SK-N-SH treated with all-trans-retinoic acid at 6 μM for 48 hours (cell line): Measurements from ENCODE around the gene MTUS2.

Experiments
- ATAC-seq: fragments of 200-7000 bp; cut with Tn5 transposase; 3 replicates; pipeline ENCODE4 v1.9.1; 2020; ENCODE audit warnings: mild to moderate bottlenecking, moderate library complexity
- ARNTL ChIP-seq: fragments of 450-650 bp; formaldehyde crosslinking; IDR thresholded peaks from 2 replicates; pipeline ENCODE4 v1.5.0; 2020; ENCODE audit warnings: low read depth, mild to moderate bottlenecking, moderate library complexity, borderline replicate concordance
- BACH2 ChIP-seq: fragments of 250-450 bp; sonication (Bioruptor Pico); IDR thresholded peaks from 2 replicates; pipeline ENCODE4 v1.9.0; 2021; ENCODE audit warnings: mild to moderate bottlenecking, borderline replicate concordance
- CSDC2 ChIP-seq: fragments of 250-450 bp; sonication (Bioruptor Pico); IDR thresholded peaks from 2 replicates; pipeline ENCODE4 v1.5.0; 2020; ENCODE audit warnings: mild to moderate bottlenecking, moderate library complexity
- CSRNP3 ChIP-seq: fragments of 250-450 bp; sonication (Bioruptor Pico); IDR thresholded peaks from 2 replicates; pipeline ENCODE4 v1.5.1; 2021; ENCODE audit warnings: mild to moderate bottlenecking, moderate library complexity
- ESRRG ChIP-seq: fragments of 250-450 bp; sonication (Bioruptor Pico); IDR thresholded peaks from 2 replicates; pipeline ENCODE4 v1.6.1; 2021; ENCODE audit warnings: mild to moderate bottlenecking
- GLIS3 ChIP-seq: fragments of 250-450 bp; sonication (Bioruptor Pico); IDR thresholded peaks from 2 replicates; pipeline ENCODE4 v1.5.0; 2020; ENCODE audit warnings: mild to moderate bottlenecking, moderate library complexity
- ISL1 ChIP-seq: fragments of 250-450 bp; sonication (Bioruptor Pico); IDR thresholded peaks from 2 replicates; pipeline ENCODE4 v2.1.2; 2022; ENCODE audit warnings: mild to moderate bottlenecking, moderate library complexity
- OSR1 ChIP-seq: fragments of 250-450 bp; sonication (Bioruptor Pico); IDR thresholded peaks from 2 replicates; pipeline ENCODE4 v1.8.0; 2022; ENCODE audit warnings: moderate library complexity, mild to moderate bottlenecking, inconsistent platforms
- POU6F1 ChIP-seq: fragments of 250-450 bp; sonication (Bioruptor Pico); IDR thresholded peaks from 2 replicates; pipeline ENCODE4 v1.8.0; 2021; ENCODE audit warnings: low read depth, mild to moderate bottlenecking, moderate library complexity, borderline replicate concordance
- PPARA ChIP-seq: fragments of 250-450 bp; sonication (Bioruptor Pico); IDR thresholded peaks from 2 replicates; pipeline ENCODE4 v1.5.0; 2020; ENCODE audit warnings: mild to moderate bottlenecking, borderline replicate concordance
- SNAI2 ChIP-seq: fragments of 250-450 bp; sonication (Bioruptor Pico); IDR thresholded peaks from 2 replicates; pipeline ENCODE4 v1.5.0; 2020; ENCODE audit warnings: mild to moderate bottlenecking, moderate library complexity
- TCF4 ChIP-seq: fragments of 250-450 bp; sonication (Bioruptor Pico); IDR thresholded peaks from 2 replicates; pipeline ENCODE4 v1.8.0; 2021; ENCODE audit warnings: mild to moderate bottlenecking, moderate library complexity, borderline replicate concordance
- TOX ChIP-seq: fragments of 250-450 bp; sonication (Bioruptor Pico); IDR thresholded peaks from 2 replicates; pipeline ENCODE4 v1.8.0; 2021; ENCODE audit warnings: mild to moderate bottlenecking, moderate library complexity, borderline replicate concordance
- ZC3H10 ChIP-seq: fragments of 250-450 bp; sonication (Bioruptor Pico); IDR thresholded peaks from 2 replicates; pipeline ENCODE4 v1.5.1; 2021; ENCODE audit warnings: mild to moderate bottlenecking, moderate library complexity
- ZFP3 ChIP-seq: fragments of 250-450 bp; sonication (Bioruptor Pico); IDR thresholded peaks from 2 replicates; pipeline ENCODE4 v1.5.0; 2020; ENCODE audit warnings: mild to moderate bottlenecking, moderate library complexity
- ZFP30 ChIP-seq: fragments of 450-650 bp; formaldehyde crosslinking; IDR thresholded peaks from 2 replicates; pipeline ENCODE4 v1.5.0; 2022; ENCODE audit warnings: mild to moderate bottlenecking, moderate library complexity
- ZNF565 ChIP-seq: fragments of 450-650 bp; formaldehyde crosslinking; conservative IDR thresholded peaks from 2 replicates; pipeline ENCODE4 v1.5.0; 2020; ENCODE audit warnings: low read depth, mild to moderate bottlenecking, moderate library complexity
- ZNF70 ChIP-seq: fragments of 450-650 bp; formaldehyde crosslinking; IDR thresholded peaks from 2 replicates; pipeline ENCODE4 v1.5.0; 2020; ENCODE audit warnings: mild to moderate bottlenecking, moderate library complexity
- ZNF8 ChIP-seq: fragments of 450-650 bp; formaldehyde crosslinking; IDR thresholded peaks from 2 replicates; pipeline ENCODE4 v1.5.0; 2020; ENCODE audit warnings: mild to moderate bottlenecking, moderate library complexity
- TF ChIP-seq, protein P1 (sequence below): fragments of 250-450 bp; sonication (Bioruptor Pico); IDR thresholded peaks from 2 replicates; pipeline ENCODE4 v1.8.0; 2020; ENCODE audit warnings: mild to moderate bottlenecking, moderate library complexity, borderline replicate concordance
- TF ChIP-seq, protein P2 (sequence below): fragments of 250-450 bp; sonication (Bioruptor Pico); IDR thresholded peaks from 2 replicates; pipeline ENCODE4 v1.5.0; 2020; ENCODE audit warnings: mild to moderate bottlenecking, moderate library complexity
- TF ChIP-seq, protein P3 (sequence below): fragments of 250-450 bp; sonication (Bioruptor Pico); IDR thresholded peaks from 2 replicates; pipeline ENCODE4 v1.5.1; 2020; ENCODE audit warnings: low read depth, mild to moderate bottlenecking, moderate library complexity

MTUS2 gene

DNA sequence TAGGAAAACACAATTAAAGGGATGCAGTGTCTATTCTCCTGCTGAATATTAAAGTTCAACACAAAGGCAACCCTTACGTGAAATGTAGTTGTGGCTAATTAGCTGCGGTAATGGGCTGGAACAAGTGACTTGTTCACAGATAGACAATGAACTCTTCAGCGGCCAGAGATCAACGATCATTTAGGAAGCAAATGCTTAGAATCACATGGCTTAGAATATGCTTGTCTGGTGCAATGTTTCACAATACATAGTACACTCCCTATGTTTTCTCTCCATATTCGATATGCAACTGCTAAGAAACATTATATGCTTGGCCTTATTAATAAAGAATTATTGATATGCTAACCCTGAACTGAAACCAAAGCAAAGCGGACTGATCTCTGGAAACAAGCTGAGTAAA is 25.7 kb upstream of the MTUS2 start:
- TF ChIP-seq SNAI2 = no peak
- TF ChIP-seq ZFP3 (CRISPR knock-in tag) = no peak
- no peak for TF ChIP-seq TCF4 (CRISPR knock-in tag)
- TF ChIP-seq ZNF565 (CRISPR knock-in tag) = no peak
- no peak for TF ChIP-seq ZNF70 (CRISPR knock-in tag)
- TF ChIP-seq, all 23 proteins: peak for 0
- no peak for ATAC-seq

DNA sequence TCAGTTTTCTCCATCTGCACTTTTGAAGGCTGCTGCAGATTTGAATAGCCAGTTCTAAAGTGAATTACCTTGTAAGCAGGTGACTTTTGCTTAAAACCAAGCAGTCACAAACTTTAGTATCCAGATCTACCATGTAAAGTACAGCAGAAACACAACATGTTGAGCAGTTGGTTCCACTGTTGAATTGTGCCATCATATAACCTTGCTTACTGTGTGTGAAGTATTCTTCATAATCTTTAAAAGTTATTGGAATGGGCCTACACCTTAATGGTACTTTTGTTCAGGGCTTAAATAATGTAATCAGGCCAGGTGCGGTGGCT is 23.2 kb upstream of the MTUS2 start:
- ATAC-seq = peak; percentile 24; the same call in 2 of the 3 replicates
- TF ChIP-seq ZNF565 (CRISPR knock-in tag) = no peak
- no peak for TF ChIP-seq CSDC2
- TF ChIP-seq, protein P1, sequence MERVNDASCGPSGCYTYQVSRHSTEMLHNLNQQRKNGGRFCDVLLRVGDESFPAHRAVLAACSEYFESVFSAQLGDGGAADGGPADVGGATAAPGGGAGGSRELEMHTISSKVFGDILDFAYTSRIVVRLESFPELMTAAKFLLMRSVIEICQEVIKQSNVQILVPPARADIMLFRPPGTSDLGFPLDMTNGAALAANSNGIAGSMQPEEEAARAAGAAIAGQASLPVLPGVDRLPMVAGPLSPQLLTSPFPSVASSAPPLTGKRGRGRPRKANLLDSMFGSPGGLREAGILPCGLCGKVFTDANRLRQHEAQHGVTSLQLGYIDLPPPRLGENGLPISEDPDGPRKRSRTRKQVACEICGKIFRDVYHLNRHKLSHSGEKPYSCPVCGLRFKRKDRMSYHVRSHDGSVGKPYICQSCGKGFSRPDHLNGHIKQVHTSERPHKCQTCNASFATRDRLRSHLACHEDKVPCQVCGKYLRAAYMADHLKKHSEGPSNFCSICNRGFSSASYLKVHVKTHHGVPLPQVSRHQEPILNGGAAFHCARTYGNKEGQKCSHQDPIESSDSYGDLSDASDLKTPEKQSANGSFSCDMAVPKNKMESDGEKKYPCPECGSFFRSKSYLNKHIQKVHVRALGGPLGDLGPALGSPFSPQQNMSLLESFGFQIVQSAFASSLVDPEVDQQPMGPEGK (CRISPR knock-in tag) = no peak
- no peak for TF ChIP-seq OSR1 (CRISPR knock-in tag)
- TF ChIP-seq, protein P2, sequence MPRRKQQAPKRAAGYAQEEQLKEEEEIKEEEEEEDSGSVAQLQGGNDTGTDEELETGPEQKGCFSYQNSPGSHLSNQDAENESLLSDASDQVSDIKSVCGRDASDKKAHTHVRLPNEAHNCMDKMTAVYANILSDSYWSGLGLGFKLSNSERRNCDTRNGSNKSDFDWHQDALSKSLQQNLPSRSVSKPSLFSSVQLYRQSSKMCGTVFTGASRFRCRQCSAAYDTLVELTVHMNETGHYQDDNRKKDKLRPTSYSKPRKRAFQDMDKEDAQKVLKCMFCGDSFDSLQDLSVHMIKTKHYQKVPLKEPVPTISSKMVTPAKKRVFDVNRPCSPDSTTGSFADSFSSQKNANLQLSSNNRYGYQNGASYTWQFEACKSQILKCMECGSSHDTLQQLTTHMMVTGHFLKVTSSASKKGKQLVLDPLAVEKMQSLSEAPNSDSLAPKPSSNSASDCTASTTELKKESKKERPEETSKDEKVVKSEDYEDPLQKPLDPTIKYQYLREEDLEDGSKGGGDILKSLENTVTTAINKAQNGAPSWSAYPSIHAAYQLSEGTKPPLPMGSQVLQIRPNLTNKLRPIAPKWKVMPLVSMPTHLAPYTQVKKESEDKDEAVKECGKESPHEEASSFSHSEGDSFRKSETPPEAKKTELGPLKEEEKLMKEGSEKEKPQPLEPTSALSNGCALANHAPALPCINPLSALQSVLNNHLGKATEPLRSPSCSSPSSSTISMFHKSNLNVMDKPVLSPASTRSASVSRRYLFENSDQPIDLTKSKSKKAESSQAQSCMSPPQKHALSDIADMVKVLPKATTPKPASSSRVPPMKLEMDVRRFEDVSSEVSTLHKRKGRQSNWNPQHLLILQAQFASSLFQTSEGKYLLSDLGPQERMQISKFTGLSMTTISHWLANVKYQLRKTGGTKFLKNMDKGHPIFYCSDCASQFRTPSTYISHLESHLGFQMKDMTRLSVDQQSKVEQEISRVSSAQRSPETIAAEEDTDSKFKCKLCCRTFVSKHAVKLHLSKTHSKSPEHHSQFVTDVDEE (CRISPR knock-in tag) = no peak
- TF ChIP-seq ARNTL (CRISPR knock-in tag) = no peak
- TF ChIP-seq ESRRG = no peak
- no peak for TF ChIP-seq CSRNP3 (CRISPR knock-in tag)
- TF ChIP-seq, protein P3, sequence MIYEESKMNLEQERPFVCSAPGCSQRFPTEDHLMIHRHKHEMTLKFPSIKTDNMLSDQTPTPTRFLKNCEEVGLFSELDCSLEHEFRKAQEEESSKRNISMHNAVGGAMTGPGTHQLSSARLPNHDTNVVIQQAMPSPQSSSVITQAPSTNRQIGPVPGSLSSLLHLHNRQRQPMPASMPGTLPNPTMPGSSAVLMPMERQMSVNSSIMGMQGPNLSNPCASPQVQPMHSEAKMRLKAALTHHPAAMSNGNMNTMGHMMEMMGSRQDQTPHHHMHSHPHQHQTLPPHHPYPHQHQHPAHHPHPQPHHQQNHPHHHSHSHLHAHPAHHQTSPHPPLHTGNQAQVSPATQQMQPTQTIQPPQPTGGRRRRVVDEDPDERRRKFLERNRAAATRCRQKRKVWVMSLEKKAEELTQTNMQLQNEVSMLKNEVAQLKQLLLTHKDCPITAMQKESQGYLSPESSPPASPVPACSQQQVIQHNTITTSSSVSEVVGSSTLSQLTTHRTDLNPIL (CRISPR knock-in tag) = no peak
- TF ChIP-seq ZC3H10 = no peak
- no peak for TF ChIP-seq ZNF8 (CRISPR knock-in tag)
- TF ChIP-seq GLIS3 (CRISPR knock-in tag) = no peak
- no peak for TF ChIP-seq SNAI2
- TF ChIP-seq TOX (CRISPR knock-in tag) = no peak

DNA sequence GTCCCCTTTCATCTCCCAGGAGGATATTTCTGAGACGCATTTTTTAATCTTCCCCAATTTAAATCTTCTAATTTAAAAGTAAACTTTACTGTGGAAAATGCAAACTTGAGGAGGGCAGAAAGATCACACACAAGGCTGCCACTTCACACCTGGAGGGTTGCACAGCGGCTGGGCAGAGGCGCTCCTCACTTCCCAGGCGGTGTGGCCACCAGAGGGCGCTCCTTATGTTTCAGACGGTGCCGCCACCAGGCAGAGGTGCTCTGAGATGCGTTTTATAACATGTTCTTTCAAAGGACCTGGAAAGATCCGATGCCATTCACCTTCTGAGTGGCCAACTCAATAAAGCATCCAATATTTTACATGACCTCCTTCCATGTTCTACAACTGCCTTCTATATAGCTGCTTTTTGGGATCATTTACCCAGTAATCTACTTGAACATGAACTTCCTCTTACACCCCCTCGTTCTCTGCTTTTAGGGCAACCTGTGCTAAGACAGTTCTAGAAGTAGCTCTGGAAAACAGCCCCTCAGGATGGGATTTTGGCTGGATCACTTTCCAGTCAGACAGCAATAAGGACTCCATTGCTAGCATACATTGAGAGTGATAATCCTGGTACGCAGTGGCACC is 14.8 kb upstream of the MTUS2 start:
- ATAC-seq = peak; percentile 70
- TF ChIP-seq OSR1 (CRISPR knock-in tag) (no peak), ESRRG (no peak), BACH2 (CRISPR knock-in tag) (no peak), PPARA (CRISPR knock-in tag) (no peak), ISL1 (CRISPR knock-in tag) (no peak), CSRNP3 (CRISPR knock-in tag) (no peak), ZFP30 (CRISPR knock-in tag) (no peak), GLIS3 (CRISPR knock-in tag) (no peak), CSDC2 (no peak), TOX (CRISPR knock-in tag) (no peak), SNAI2 (no peak), POU6F1 (CRISPR knock-in tag) (no peak)
- TF ChIP-seq, protein P2 (CRISPR knock-in tag) = no peak
- TF ChIP-seq, protein P3 (CRISPR knock-in tag) = no peak
